NOMO-1 treated with DMSO at 0.1 percent for 48 hours (cell line): ENCODE results near the gene ELK3.

Experiments
- DNase-seq: peaks from one replicate; lab custom pipeline; 2025; ENCODE audit not compliant: unreplicated experiment; lab: John Stamatoyannopoulos, UW

ELK3 gene

DNA sequence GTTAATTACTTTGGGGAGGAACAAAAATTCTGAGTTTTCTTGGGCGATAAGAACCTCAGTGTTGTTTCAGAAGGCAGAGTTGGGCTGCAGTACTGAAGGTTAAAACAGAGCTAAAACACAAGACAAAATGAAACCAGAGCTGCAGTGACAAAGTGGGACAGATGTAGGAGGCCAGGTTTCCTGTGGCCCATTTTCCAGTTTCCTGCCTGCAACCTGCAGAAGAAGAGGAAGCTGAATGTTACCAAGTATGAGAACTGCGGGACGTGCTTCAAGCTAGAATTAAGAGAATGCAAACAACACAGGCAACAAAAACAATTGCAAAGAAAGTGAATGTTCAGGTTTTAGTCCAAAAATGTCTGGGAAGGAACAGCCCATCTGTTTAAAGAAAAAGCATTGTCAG is 17.8 kb downstream of the ELK3 start:
- DNase-seq = peak; percentile 31

DNA sequence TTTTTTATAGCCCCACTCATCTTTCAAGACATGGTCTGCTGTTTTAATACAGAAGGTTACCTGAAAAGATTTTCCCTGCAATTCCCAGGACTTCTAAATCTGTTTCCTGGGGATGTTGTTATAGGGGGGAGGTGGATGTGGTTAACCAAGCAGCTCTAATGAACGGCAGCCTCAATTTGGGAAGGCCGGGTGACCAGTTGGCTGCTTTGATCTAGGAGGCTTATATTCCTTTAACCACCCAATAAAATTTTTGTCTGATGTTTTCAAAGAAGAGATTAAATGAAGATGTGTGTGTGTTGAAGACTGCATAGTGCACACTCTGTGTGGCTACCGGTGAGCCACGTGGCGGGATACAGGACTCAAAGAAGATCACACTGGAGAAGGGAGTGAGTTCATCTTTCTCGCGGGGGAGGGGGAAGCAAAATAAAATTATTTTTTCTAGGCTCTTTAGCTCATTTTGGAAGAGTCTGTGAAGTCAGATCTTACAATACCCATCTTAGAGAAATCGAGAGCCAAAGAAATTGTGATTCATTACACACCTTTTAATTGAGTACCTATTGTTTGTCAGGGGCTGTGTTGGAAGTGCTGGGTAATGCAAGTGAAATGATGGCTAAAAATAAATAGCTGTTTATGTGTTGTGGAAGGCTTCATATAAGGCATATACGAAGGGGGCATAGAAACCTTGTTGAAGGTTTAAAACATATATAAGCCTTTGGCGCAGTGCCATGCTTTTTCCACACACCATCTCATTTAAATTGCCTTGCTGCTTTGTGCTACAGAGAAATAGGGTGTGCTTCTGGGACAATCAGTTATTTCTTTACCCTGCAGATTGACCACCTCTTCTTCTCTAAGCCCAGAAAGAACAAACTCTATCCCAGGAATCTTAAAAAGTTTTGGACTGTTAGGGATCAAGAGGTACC is 18.5 kb downstream of the ELK3 start:
- no peak for DNase-seq

DNA sequence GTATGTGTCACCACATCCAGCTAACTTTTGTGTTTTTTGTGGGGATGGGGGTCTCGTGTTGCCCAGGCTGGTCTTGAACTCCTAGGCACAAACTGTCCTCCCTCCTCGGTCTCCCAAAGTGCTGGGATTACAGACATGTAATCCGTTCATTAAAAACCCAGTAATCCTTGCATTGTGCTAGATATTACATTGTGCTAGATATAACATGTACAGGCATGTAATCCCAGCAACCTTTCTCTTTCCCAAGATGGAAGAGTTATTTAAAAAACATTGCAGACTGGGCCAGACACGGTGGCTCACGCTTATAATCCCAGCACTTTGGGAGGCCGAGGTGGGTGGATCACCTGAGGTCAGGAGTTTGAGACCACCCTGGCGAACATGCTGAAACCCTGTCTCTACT is 19.7 kb downstream of the ELK3 start:
- DNase-seq = no peak

DNA sequence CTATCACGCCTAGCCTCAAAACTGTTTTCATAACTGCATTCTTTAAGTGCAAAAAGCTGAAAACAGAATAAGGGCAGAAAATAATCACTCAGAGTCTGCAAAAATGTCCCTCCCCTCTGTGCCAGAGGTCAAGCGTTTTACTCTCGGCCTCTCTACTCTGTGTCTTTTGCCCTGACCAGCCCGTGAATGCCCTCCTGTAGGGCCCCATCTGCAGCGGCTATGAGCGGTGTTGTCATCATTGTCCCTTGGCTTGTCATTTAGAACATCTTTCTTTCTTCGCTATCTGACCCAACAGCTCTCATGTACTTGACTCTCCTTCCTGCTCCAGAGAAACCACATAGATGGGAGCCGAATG is 21.7 kb downstream of the ELK3 start:
- DNase-seq = no peak

DNA sequence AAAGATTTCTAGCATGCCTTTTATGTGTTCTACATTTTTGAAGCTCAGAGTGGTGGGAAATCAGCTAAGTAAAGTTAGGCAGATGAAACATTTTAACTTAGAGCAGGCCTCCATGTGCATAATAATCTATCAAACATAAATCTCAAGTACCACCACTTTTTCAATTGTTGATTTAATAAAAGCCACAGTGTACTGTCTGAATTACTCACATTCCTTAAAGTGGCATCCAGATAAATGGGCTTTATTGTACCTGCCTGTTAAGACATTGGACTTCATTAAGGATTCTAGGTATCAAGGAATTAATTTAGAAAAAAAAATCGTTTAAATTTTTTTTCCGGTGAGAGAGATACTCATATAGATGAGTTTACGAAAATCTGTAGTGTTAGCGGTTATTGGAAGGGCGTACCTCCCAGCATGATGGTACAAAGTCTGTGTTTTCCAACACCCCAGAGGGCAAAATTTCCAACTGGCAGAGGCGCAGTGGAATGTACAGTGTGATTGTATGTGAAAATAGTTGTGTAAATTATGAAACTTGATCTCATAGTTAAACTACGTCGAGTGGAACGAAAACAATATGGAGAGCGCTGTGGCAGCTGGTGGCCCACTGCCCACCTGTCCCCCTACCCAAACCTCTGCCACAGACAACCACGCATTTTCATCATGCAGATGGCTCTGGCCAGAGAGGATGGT is 25.0 kb downstream of the ELK3 start:
- DNase-seq = no peak

DNA sequence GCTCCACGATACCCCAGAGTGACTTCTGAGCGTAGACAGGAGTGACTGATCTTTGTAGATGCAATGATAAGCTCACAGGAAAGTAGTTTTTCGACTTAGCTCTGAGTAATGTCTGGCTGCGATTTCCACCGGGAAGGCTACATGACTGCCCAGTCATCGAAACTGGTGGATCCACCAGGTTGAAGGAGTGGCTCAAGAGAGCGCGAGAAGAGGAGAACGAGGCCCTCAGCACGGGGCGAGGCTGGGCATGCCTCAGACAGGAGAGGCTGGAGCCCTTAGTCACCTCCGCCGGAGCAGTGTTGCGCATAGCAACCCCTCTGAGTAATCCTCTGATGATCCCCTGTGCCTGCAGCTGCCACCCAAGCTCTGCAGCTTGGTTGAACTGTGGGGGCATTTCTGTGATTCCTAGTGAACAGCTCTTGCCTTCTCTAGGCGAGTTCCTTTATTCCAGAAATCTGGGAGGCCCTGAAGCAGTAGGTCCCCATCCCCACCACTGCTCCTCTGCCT is 25.6 kb downstream of the ELK3 start:
- no peak for DNase-seq

DNA sequence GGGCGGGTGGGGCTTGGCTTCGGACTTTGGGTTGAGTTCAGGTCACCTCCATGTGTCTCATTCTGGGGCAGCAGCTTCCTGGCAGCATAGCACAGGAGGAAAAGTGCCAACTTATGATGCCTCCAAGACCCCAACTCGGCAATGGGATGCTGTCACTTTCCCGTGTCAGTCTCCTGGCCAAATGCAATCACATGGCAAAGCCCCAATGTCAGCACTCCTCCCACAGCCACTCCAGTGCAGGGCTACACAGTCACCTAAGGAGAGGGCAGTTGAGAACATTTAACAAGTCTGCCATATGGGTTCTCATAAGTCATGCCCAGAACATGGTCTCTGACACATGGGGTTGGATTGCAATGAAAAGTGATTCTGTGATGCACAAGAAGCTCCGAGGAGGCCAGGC is 26.7 kb downstream of the ELK3 start:
- no peak for DNase-seq

DNA sequence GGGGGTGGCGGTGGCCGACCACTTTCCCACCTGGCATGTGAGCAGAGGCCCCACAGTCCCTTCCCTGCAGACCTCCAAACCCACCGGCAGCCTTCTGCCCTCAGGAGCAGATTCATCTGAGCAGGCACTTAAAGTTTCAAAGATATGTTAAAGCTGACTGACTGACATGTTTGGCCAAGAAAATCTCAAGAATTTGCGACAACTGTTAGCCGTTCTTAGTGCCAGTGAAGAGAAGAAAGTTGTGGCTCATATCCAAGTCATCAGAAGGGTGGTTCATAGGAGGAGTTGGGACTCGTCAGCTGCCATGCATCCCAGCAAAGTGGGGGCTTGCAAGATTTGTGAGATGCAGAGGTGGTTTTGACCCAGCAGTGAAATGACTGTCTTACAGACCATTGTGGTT is 27.2 kb downstream of the ELK3 start:
- no peak for DNase-seq

DNA sequence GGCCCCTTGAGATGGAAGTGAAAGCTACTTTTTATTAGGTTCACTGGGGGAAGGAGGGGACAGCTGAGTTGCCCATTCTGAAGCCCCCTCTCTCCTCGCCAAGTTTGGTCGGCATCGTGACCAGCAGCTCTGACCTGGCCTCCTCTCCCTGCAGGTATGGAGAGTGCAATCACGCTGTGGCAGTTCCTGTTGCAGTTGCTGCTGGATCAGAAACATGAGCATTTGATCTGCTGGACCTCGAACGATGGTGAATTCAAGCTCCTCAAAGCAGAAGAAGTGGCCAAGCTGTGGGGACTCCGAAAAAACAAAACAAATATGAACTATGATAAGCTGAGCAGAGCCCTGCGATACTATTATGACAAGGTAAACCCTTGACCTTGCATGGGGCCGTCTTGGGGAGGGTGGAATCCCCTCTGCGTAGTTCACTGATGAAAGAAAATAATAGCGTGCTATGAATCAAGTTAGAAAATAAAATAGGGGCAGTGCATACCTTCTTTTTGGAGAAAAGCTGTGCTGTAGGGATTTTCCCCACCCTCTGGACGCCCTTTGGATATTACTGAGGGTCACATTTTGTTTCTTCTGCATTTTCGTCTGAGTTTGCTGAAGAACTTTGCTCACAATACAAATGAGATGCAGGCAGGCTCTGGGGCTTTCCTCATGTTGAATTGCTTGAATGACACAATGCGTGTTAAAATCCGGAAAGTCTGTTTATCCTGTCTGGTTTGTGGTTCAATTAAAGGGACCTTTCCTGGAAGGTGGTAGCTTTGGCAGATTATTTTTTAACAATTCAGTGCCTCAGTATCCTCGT is 29.4 kb downstream of the ELK3 start:
- no peak for DNase-seq

DNA sequence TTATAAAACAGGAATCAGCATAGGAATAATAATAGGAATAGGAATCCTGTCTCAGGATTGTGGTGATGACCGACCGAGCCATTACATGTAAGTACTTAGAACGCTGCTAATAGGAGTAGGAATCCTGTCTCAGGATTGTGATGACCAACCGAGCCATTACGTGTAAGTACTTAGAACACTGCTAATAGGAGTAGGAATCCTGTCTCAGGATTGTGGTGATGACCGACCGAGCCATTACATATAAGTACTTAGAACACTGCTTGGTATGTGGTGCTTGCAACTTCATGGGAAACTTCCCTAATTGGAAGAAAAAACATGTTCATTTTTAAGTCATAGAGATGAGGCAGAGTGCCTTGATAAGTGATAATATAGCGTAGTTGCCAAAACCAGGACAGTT is 30.0 kb downstream of the ELK3 start:
- DNase-seq = no peak

DNA sequence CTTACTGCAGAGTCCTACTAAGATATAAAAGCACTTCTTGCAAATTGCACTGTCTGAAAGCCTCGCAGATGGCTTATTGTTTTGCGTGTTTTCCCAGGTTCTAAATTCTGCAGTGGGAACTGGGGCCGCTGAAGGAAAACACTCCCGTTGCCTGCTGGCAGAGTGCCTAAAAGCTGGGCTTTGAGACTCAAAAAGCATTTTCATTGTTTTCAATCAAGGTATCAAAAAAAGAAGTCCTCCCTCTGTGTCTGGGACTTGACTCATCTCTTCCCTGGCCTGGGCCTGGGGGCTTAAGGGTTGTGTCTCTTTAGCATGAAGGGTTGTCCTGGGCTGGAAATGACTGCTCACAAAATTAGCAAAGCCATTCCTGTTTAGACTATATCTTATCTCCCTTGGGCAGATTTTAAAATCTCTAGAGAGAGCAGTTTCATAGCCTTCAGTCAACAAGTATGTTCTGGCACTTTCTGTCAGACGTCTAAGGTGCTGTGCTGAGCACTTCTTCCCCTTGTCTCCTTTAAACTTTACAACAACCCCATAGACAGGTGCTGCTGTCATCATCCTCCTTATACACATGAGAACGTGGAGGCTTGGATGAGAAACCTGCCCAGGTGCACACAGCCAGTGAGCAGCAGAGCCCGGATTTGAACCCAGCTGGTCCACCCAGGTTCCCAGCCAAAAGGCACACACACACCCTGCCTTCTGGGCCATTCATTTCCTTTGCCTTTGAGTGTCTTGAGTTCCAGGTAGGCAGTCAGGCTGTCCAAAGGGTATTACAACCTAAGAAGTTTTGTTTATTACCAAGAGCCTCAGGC is 31.1 kb downstream of the ELK3 start:
- no peak for DNase-seq

DNA sequence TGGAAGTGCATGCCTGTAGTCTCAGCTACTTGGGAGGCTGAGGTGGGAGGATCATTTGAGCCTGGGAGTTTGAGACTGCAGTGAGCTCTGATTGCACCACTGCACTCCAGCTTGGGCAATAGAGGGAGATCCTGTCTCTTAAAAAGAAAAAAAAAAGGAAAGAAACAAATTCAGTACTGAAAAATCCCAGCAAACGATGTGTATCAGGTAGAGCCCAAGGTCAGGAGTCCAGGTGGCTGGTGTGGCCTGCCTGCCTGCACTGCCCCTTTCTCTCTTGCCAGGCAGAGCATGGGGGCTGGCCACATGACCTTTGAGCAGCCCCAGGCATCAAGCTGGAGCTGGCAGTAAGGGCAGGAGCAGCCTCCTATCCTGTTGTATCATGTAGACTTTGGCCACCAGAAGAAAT is 31.8 kb downstream of the ELK3 start:
- DNase-seq = no peak

DNA sequence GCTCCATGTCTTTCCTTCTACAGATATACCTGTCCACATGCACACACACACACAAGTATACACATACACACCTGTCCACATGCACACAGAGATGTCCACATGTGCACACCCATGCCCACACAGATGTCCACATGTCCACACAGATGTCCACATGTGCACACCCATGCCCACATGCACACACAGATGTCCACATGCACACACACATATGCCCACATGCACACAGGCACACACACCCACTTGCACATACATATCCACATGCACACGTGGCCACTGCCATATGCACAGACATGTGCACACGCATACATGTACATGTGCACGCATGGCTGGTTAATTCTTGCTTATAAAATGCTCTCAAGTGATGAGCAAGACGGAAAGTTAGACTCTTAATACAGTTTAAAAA is 32.2 kb downstream of the ELK3 start:
- DNase-seq = no peak

DNA sequence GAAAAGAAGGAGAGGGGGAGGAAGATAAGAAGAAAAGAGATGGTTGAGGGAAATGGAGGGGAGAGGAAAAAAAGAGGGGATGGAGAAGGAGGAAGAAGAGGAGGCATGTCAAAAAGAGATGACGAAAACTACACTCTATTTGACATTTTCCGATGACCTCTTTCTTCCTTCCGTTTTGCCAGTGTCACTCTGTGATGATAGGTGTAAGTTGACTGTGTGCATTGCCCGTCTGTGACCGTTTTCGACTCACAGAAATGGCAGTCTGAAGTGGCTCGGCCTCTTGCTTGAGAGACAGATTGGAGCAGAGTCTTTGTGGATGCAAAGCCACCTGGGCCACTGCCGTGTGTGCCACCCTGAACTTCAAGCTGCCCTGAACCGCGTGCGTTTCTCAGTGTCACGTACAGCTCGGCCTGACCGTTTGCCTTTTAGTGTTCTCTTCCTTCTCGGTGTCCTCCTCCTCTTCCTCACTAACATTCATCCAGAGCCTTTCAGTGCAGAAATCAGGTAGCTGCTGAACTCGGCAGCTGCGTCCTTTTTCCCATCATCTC is 32.7 kb downstream of the ELK3 start:
- no peak for DNase-seq

DNA sequence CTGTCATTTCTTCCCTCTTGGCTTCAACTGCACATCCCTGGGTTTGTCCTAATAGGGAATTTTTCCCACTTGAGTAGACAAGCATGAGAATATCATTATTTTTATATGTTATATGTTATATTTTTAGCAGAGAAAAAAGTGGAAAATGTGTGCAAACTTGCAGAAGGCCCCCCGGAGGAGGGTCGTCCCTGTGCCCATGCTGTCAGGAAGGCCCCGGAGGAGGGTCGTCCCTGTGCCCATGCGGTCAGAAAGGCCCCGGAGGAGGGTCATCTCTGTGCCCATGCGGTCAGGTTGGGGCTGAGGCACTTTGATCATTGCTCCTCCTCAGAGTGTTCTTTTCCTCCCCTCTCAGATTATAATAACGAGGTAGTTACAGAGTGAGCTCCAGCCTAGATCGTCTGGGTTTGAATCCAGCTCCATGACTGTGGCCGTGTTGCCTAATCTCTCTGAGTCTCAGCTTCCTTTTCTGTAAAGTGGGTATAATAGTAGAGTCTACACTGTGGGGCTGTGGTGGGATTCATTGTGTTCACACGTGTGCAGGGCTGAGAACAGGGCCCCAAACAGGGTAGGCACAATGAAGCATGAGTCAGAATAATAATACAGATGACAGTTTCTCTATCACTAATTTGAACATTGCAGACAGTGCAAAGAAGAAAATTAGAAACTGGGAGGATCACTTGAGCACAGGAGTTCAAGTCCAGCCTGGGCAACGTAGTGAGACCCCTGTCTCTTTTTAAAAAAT is 33.4 kb downstream of the ELK3 start:
- DNase-seq = no peak

DNA sequence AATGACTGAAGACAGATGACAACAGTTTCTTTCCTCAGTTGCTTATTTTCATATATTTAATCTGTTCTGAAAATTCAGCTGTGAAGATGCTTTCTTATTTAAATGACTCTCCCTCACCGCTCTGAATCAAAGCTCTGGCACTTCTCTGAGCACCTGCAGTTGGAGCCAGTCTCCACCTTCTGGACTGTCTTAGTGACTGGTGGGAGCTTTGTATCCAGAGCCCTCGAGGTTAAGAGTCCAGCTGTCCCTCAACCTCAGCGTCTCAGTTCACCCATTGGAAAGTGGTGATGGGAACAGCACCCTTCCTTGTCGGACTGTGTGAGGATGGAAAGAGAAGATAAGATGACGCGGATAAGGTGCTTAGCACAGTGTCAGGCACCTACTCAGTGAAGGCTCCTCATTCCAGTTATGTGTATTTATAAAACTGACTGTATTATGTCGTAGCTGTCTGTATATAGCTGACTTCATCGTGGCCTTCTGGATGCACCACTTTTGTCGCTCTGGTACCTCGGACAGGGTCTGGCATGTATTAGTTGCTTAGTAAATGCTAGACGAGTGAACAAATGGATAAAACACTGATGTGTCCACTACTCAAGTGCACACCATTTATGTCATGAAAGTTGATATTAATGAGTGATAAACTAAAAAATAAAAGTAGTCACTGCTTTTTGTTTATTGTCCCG is 34.5 kb downstream of the ELK3 start:
- no peak for DNase-seq

DNA sequence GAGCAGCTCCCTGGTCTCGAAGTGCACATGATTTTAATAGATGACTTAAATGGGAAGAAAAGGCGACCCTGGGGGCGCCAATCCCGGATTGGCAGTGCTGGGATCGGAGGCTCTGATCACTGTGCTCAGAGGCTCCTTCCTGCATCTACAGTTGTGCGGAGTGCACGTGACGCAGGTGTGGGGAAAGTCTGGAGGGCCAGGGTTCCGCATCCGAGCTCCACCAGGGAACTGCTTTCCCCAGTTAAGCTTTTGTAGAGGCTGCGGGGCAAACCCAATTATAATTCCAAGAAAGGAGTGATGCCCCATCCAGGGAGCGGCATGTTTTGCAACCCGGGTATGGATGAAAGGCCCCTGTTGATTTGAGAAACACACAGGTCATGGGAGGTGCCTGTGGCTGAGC is 36.5 kb downstream of the ELK3 start:
- DNase-seq = no peak

DNA sequence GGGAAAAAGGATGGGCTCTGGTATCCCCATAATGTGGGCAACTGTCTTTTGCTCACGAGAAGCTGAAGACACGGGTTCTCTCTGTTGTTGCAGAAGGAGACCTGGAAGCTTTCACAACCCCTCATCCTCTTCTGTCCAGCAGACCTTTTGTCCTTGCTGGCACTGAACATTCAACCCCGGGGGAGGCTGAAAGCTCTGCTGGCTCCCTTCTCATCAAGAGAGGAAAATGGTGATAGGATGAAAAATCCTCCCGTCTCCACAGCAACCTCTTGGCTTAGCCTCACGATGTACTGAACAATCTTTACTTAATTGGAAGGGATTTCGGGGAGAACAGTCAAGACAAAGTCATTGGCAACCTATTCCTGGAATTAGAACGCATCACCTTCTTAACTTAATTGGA is 39.0 kb downstream of the ELK3 start:
- DNase-seq = no peak

DNA sequence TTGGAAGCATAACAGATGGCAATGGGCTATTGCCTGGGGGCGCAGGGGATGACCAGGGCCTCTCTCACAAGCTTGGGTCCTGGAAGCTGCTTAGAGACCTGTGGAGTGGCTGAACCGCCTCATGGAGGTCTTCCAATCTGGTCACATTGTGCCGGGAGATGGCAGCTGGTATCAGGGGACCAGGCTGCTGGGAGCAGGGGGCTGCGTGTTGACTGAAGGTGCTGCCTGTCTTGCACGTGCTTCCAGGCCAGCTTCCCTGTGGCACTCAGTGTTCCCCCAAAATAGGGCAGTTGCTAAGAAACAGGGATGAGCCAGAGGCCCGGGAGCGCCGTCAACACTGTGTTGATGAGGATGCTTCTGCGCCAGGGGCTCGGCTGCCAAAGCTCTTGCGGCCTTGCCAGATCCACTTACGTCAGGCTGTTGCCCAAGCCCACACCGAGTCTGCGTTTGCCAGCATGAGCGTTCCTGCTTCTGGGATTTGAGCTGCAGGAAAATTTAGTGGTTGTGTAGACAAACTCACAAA is 39.8 kb downstream of the ELK3 start:
- no peak for DNase-seq
